Nephron (organoid): ENCODE data around the gene PRR7.
"Not testable (repeated sequence)": the region's sequence is repeated elsewhere in the genome, so short reads cannot be mapped to it uniquely, and the experiment has no call there.

ENCODE experiments used
- H3K27ac Mint-ChIP-seq, 3 experiments: 2 replicates each; pipeline ENCODE4 v1.8.0; 2020; ENCODE audit warnings: mixed read lengths in 3 of 3, mild to moderate bottlenecking in 2 of 3, moderate library complexity in 1 of 3
- H3K27me3 Mint-ChIP-seq: 2 replicates; pipeline ENCODE4 v1.8.0; 2021; ENCODE audit warnings: low read depth, mild to moderate bottlenecking, moderate library complexity, mixed read lengths
- H3K36me3 Mint-ChIP-seq: 2 replicates; pipeline ENCODE4 v1.8.0; 2020; ENCODE audit warnings: low read depth, mixed read lengths
- H3K4me1 Mint-ChIP-seq: 2 replicates; pipeline ENCODE4 v1.8.0; 2020; ENCODE audit warnings: mixed read lengths
- H3K4me3 Mint-ChIP-seq, 3 experiments: 2 replicates each; pipeline ENCODE4 v1.8.0; 2020; ENCODE audit warnings: mild to moderate bottlenecking in 3 of 3, mixed read lengths in 3 of 3, moderate library complexity in 2 of 3
- H3K9me3 Mint-ChIP-seq: 2 replicates; pipeline ENCODE4 v1.8.0; 2020; ENCODE audit warnings: mixed read lengths
- CTCF ChIP-seq, 3 experiments: fragments of 200-600 bp; sonication (generic); IDR thresholded peaks; one replicate each; pipeline ENCODE4 v1.5.0; 2021; ENCODE audit warnings: antibody characterized with exemption in 3 of 3; ENCODE audit not compliant: unreplicated experiment in 3 of 3

The PRR7 gene

GRCh38 chr5:177410575-177410974 is 36.0 kb upstream of the PRR7 start:
- H3K4me3 Mint-ChIP-seq = no peak overlapping the region
- H3K27me3 Mint-ChIP-seq = peaks cover 43% of the 10 kb centered on the region

GRCh38 chr5:177412603-177413233 is 33.9 kb upstream of the PRR7 start:
- Mint-ChIP-seq H3K9me3 (no peaks in the 10 kb centered on the region), H3K27ac (no peak overlapping the region), H3K36me3 (no peaks in the 10 kb centered on the region), H3K27me3 (peaks cover 31% of the 10 kb centered on the region), H3K4me3 (no peak overlapping the region), H3K4me1 (no peaks in the 10 kb centered on the region)
- no peak for TF ChIP-seq CTCF (IDR thresholded peaks at IDR 0.05; ENCODE audit: unreplicated experiment in 3 of 3)

More at GRCh38 chr5:177410575-177410974, 36.0 kb upstream of the PRR7 start:
- Mint-ChIP-seq H3K36me3 (no peaks in the 10 kb centered on the region), H3K9me3 (no peaks in the 10 kb centered on the region), H3K27ac (no peak overlapping the region), H3K4me1 (no peaks in the 10 kb centered on the region)
- TF ChIP-seq CTCF (IDR thresholded peaks at IDR 0.05; ENCODE audit: unreplicated experiment in 3 of 3) = no peak

DNA sequence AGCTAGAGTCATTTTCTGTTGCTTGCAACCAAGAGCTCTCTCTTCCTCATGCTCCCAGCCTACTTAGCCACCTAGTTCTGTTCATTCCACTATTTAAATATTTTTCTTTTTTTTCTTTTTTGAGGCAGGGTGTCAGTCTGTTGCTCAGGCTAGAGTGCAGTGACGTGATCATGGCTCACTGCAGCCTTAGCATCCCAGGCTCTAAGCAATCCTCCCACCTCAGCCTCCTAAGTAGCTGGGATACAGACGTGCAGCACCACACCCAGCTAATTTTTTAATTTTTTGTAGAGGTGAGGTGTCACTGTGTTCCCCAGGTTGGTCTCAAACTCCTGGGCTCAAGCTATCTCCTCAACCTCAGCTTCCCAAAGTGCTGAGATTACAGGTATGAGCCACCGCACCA is 32.1 kb upstream of the PRR7 start:
- TF ChIP-seq CTCF (IDR thresholded peaks at IDR 0.05; ENCODE audit: unreplicated experiment in 3 of 3) = no peak
- Mint-ChIP-seq H3K4me3 (no peak overlapping the region), H3K9me3 (no peaks in the 10 kb centered on the region), H3K27ac (no peak overlapping the region), H3K27me3 (peaks cover 22% of the 10 kb centered on the region), H3K36me3 (no peaks in the 10 kb centered on the region), H3K4me1 (no peaks in the 10 kb centered on the region)

DNA sequence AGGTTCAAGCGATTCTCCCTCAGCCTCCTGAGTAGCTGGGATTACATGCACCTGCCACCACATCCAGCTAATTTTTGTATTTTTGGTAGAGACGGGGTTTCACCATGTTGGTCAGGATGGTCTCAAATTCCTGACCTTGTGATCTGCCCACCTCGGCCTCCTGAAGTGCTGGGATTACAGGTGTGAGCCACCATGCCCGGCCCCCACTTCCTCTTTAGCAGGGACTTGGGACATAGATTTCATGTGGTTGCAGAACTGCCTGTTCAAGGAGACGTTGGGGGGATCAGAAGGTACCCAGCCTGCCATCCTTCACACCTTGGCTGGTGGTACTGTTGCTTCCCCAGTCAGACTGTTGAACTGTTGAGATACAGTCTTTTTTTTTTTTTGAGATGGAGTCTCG is 29.5 kb upstream of the PRR7 start:
- H3K27me3 Mint-ChIP-seq = peaks cover 23% of the 10 kb centered on the region
- H3K36me3 Mint-ChIP-seq, H3K9me3 Mint-ChIP-seq, H3K27ac Mint-ChIP-seq, H3K4me3 Mint-ChIP-seq, H3K4me1 Mint-ChIP-seq: not testable (repeated sequence)

GRCh38 chr5:177419046-177419445 is 27.6 kb upstream of the PRR7 start:
- Mint-ChIP-seq H3K36me3 (no peaks in the 10 kb centered on the region), H3K4me3 (no peak overlapping the region)

DNA sequence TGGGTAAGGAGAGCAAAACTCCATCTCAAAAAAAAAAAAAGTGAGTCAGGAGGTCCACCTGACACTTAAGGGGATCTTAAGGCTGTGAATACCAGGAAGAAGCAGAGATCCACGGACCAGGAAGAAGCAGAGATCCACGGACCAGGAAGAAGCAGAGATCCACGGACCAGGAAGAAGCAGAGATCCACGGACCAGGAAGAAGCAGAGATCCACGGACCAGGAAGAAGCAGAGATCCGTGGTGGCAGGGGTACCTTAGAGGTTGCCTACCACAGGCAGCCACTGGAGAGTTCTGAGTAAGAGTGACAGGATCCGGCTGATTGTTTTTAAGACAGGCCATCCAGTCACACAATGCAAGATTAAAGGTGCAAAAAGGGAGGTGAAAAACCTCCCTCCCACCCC is 26.1 kb upstream of the PRR7 start:
- not testable (repeated sequence) for H3K27me3 Mint-ChIP-seq, H3K27ac Mint-ChIP-seq, H3K9me3 Mint-ChIP-seq, H3K4me3 Mint-ChIP-seq, H3K36me3 Mint-ChIP-seq, H3K4me1 Mint-ChIP-seq

More at GRCh38 chr5:177419046-177419445, 27.6 kb upstream of the PRR7 start:
- H3K27ac Mint-ChIP-seq = no peak overlapping the region
- H3K27me3 Mint-ChIP-seq = peaks cover 12% of the 10 kb centered on the region
- H3K9me3 Mint-ChIP-seq = no peaks in the 10 kb centered on the region
- H3K4me1 Mint-ChIP-seq = peaks cover 7% of the 10 kb centered on the region
- no peak for TF ChIP-seq CTCF (IDR thresholded peaks at IDR 0.05; ENCODE audit: unreplicated experiment in 3 of 3)

DNA sequence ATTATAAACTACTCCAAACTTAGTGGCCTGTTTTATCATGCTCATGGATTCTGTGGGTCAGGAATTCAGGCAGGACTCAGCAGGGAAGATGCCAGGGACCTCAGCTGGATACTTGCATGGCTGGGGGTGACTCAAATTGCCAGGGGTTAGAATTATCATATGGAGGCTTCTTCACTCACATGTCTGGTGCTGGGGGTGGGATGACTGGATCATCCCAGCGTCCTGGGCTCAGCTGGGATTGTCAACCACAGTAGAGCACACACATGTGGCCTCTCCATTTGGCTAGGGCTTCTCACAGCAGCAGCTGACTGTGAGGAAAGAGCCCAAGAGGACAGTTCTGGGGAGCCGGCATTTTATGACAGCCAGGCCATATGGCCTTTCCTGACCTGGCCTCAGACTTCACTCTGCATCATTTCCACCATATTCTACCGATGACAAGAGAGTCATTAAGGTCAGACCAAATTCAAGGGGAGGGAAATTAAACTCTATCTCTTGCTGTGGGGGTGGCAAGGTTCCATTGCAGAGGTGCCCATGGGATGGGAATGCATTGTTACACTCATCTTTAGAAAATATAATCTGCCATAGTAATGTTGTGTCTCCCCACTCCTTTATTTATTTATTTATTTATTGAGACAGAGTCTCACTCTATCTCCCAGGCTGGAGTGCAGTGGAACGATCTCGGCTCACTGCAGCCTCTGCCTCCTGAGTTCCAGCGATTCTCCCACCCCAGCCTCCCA is 25.4 kb upstream of the PRR7 start:
- TF ChIP-seq CTCF (IDR thresholded peaks at IDR 0.05; ENCODE audit: unreplicated experiment in 3 of 3) = no peak
- no peak overlapping the region for H3K27ac Mint-ChIP-seq
- no peaks in the 10 kb centered on the region for H3K9me3 Mint-ChIP-seq
- no peak overlapping the region for H3K4me3 Mint-ChIP-seq
- peaks cover 7% of the 10 kb centered on the region for H3K4me1 Mint-ChIP-seq
- no peaks in the 10 kb centered on the region for H3K36me3 Mint-ChIP-seq
- peaks cover 10% of the 10 kb centered on the region for H3K27me3 Mint-ChIP-seq
